HG03520 (cell line): ENCODE measurements around the gene PPWD1.

Experiments used
- ATAC-seq: cut with Tn5 transposase; IDR thresholded peaks from one replicate; pipeline ENCODE4 v1.9.1; 2021; ENCODE audit warnings: mild to moderate bottlenecking, moderate library complexity; ENCODE audit not compliant: unreplicated experiment

The PPWD1 gene

GRCh38 chr5:65623482-65623881, 60.4 kb downstream of the PPWD1 start:
- no peak for ATAC-seq

- peak; percentile 92 for ATAC-seq
Measured at GRCh38 chr5:65624025-65624570, 61.0 kb downstream of the PPWD1 start, which contains the start of gene TRIM23. Gene TRIM23 (minus strand): TSS chr5:65624333. CDS start chr5:65624274, 59 bp downstream.

DNA sequence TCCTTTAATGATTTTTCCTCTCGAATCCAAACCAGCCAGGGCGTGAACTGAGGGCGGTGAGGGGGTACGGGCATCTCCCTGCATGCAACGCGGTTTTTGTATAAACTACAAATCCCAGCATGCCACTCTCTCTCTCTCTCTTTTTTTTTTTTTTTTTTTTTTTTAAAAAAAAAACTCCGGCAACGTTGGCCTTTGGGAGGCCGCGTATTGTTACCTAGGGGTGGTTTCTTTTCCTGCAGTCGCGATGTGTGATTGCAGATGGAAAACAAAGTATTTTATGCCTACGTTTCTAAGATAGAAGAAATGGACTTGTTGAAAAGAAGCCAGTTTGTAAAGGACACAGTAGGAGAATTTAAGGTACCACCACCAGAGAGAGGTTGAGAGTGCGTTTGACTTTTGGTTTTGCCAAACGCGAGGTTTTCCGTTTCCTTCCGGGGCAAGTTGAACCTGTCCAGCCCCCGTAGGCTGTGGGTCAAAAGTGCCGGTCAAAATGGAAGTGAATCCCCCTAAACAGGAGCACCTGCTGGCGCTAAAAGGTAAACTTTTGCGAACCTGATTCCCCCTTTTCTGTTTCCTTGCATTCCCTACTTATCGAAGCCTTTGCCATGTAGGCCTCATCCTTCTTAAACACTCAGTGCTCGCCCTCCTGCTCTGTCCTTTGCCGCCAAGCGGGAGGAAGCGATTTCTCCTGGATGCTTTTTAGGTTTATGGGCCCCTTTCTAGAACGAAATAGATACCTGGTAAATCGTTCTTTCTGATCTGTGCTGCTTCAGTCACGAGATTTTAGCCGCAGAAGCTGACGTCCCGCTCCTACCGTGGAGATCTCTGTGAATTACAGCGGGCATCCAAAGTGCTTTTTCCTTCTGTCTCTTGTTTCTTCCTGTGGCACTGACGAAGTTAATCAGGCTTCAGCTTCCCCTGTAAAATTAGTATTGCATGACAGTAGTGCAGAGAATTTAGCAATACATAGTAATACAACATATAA, 61.8 kb downstream of the PPWD1 start, which contains the start of the genes SHLD3 and TRAPPC13:
Gene SHLD3 (plus strand): TSS at position 457 of the 985 bp plus-strand sequence. CDS start 4,561 bp downstream, outside the sequence.
Gene TRAPPC13 (plus strand): TSS at position 457 of the 985 bp plus-strand sequence. CDS start 34 bp downstream, at position 491.
- peak; percentile 69 for ATAC-seq

GRCh38 chr5:65625743-65626142, 62.6 kb downstream of the PPWD1 start:
- ATAC-seq, result no peak

DNA sequence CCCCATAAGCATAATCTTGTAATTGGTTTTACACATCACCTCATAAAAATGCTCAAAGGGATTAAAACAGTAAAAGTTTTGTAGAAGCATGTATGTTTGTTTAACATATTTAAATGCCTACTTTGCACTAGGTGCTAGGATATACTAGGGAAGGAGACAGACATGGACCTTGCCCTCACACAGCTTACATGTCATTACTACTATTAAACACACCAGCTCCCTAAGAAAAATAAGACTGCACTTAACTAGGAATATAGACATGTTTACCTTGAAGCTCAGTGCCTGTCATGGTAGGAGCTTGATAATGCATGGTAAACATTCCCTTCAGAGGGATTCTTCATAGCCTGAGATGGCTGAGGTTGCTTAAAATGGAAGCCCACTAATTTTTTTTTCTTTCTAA, 67.9 kb downstream of the PPWD1 start:
- ATAC-seq, result no peak
